Heart right ventricle (tissue), 16 donors: ENCODE results near the gene GSS. TPM values are rescaled to one million over a fixed set of nuclear protein-coding genes. Genes with fewer than 3 reads are reported as not detected.
A peak's percentile ranks its signal among the peaks of the same experiment; 100 is the strongest.

Experiments
- ATAC-seq, 8 donors: fragments of 200-7000 bp; cut with Tn5 transposase; one replicate each; pipeline ENCODE4 v1.9.1; 2020; ENCODE audit warnings: mild to moderate bottlenecking in 8 of 8, moderate library complexity in 8 of 8, moderate number of reproducible peaks in 1 of 8
- DNase-seq, 2 donors: peaks; one replicate each; pipeline ENCODE4 v3.0.0-alpha.2; 2020
- H3K27ac ChIP-seq, 10 donors: fragments of 200-600 bp; sonication (generic) in 2 of 10; one replicate each; pipeline versions ENCODE4 v1.5.0 to v1.8.0; 2020 to 2022; ENCODE audit warnings: mild to moderate bottlenecking in 3 of 10
- H3K27me3 ChIP-seq, 7 donors: fragments of 200-600 bp; one replicate each; pipeline ENCODE4 v1.8.0; 2021 to 2022; ENCODE audit warnings: mild to moderate bottlenecking in 2 of 7
- H3K36me3 ChIP-seq, 9 donors: fragments of 200-600 bp; sonication (generic) in 1 of 9; one replicate each; pipeline versions ENCODE4 v1.5.0 to v1.8.0; 2020 to 2022; ENCODE audit warnings: mild to moderate bottlenecking in 2 of 9
- H3K4me1 ChIP-seq, 9 donors: fragments of 200-600 bp; sonication (generic) in 1 of 9; one replicate each; pipeline versions ENCODE4 v1.5.0 to v1.8.0; 2020 to 2022; ENCODE audit warnings: mild to moderate bottlenecking in 4 of 9
- H3K4me3 ChIP-seq, 10 donors: fragments of 200-600 bp; sonication (generic) in 2 of 10; one replicate each; pipeline versions ENCODE4 v1.5.0 to v1.8.0; 2020 to 2022; ENCODE audit warnings: mild to moderate bottlenecking in 7 of 10, moderate library complexity in 2 of 10
- H3K9me3 ChIP-seq, 11 donors: fragments of 200-600 bp in 10 of 11; sonication (generic) in 2 of 11; one replicate each; pipeline versions ENCODE4 v1.5.0 to v1.8.0; 2013 to 2022; ENCODE audit warnings: mild to moderate bottlenecking in 2 of 11, control low read depth in 1 of 11, moderate library complexity in 1 of 11
- CTCF ChIP-seq, 9 donors: fragments of 200-600 bp; sonication (generic) in 2 of 9; IDR thresholded peaks; one replicate each; pipeline versions ENCODE4 v1.5.0 to v1.8.0; 2021 to 2022; ENCODE audit warnings: antibody characterized with exemption in 9 of 9, mild to moderate bottlenecking in 5 of 9, moderate library complexity in 1 of 9
- WGBS, 2 donors: extraction: QIAGEN DNeasy Blood & Tissue Kit; methylation state at CpG; one replicate each; pipeline ENCODE4 v1.1.7; 2013; ENCODE audit warnings: inconsistent platforms in 1 of 2; 5-methylcytosine and 5-hydroxymethylcytosine counted together
- intact Hi-C, 10 donors: fragments of 100-400 bp; cut with DNase I; formaldehyde crosslinking; loops; one replicate each; pipeline versions ENCODE4 v1.11.1 to v1.14.2; 2022
- microRNA-seq, 2 donors: library from miRNA; unstranded; fragments of <30 nt; microRNA quantifications; one replicate each; pipeline ENCODE4 v1.2.0, GENCODE V29; 2021
- polyA plus RNA-seq, 2 donors: library from polyadenylated mRNA; stranded (reverse); fragments of 200-250 nt; gene quantifications; one replicate each; pipeline ENCODE4 v1.2.3, GENCODE V29; 2013
- total RNA-seq, 10 donors: library from RNA; stranded (reverse); fragmentation: NEBNext Ultra II Directional in 3 of 10; extraction: Animal tissue kit (Norgen Biotek cat#: 25700) in 3 of 10; gene quantifications; one replicate each; pipeline versions ENCODE4 v1.2.1 to v1.2.4, GENCODE V29; 2021 to 2023
- donor health status: Arrhythmogenic right ventricular cardiomyopathy.
- donor health status: ischemic (EF 13 %, LVEDD 7.1; RV severe dilation, severe dysfunction).
- donor health status: healthy with polysubstance abuse.
- donor health status: DM: no; HTN: yes; CAD: no.
- donor health status: DM: no; HTN: no; CAD: no.
- donor health status: ischemic (EF 25% LVEDD 6.9; RV normal size, moderate dysfunction).
- donor health status: ischemic (EF 25% LVEDD 5.7; RV mildly dilated, moderate dysfunction).
- donor health status: healthy.
- donor health status: DM: yes; HTN: yes; CAD: no.
- donor health status: Ischemic cardiomyopathy.
- donor health status: ischemic (EF 35%, LVEDD 5.7; RV mildly dilated, moderate dysfunction).
- donor health status: nonischemic (EF 11% LVEDD 7.7; RV severe dilation, severe dysfunction).
- donor health status: DM: yes; HTN: yes; CAD: no.
- donor health status: PGD.
- donor health status: ischemic (EF 29% LVEDD 5.4; RV normal size, mild dysfunction).
- donor health status: nonischemic (EF 23%, LVEDD 6.1; RV moderate dilation, normal function).

The GSS gene
- total and polyA plus RNA-seq, 12 donors = 20.0 to 60.4 (median 25.9) TPM

- Histone ChIP-seq H3K4me1 (peaks cover 0 to 24% (median 17%) of the 10 kb centered on the region in 9 donors), H3K27me3 (no peaks in the 10 kb centered on the region), H3K4me3 (no peak overlapping the region), H3K36me3 (peaks cover 0 to 34% (median 27%) of the 10 kb centered on the region in 9 donors), H3K9me3 (no peaks in the 10 kb centered on the region), H3K27ac (peak overlapping the region in 1 of 10 donors; percentile 1)
- intact Hi-C loops = no loop called here
- 83 to 86% methylated on average over 6 of the region's 6 CpGs for WGBS, 2 donors
- DNase-seq (no peak), ATAC-seq (no peak)
- TF ChIP-seq CTCF (IDR thresholded peaks at IDR 0.05) = no peak
Observed at GRCh38 chr20:34880215-34880850, 75.3 kb downstream of the GSS start.

Small RNA genes lying within 50 kb of the gene (microRNA-seq; reads per million reads assigned to microRNA genes)
- gene MIR499A = 0 reads per million in 2 donors
- 0 reads per million in 2 donors for gene MIR499B

Other genes with a start within 250 kb of the GSS start
- gene NCOA6, start 130.2 kb downstream of the GSS start, total RNA-seq = 10 to 100 TPM; 15.5 to 19.7 (median 18.0) TPM
- 10 to 100 TPM; 11.6 to 37.5 TPM for gene NCOA6, start 130.2 kb downstream of the GSS start, polyA plus RNA-seq
- gene GGT7, start 83.0 kb downstream of the GSS start, total RNA-seq = 10 to 100 TPM in 9 of 10 donors, 1 to 10 TPM in 1; 8.0 to 27.7 (median 14.9) TPM
- 10 to 100 TPM; 14.6 to 45.4 TPM for gene GGT7, start 83.0 kb downstream of the GSS start, polyA plus RNA-seq
- 100 to 1,000 TPM in 6 of 10 donors, 10 to 100 TPM in 4; 90.2 to 125 (median 104) TPM for gene ACSS2, start 79.2 kb downstream of the GSS start, total RNA-seq
- gene ACSS2, start 79.2 kb downstream of the GSS start, polyA plus RNA-seq = 100 to 1,000 TPM in 1 of 2 donors, 10 to 100 TPM in 1; 65.4 to 213 TPM
- gene MYH7B, start 62 bp upstream of the GSS start, total RNA-seq = 100 to 1,000 TPM; 117 to 318 (median 182) TPM
- gene MYH7B, start 62 bp upstream of the GSS start, polyA plus RNA-seq = 100 to 1,000 TPM in 1 of 2 donors, 10 to 100 TPM in 1; 22.1 to 962 TPM
- gene TRPC4AP, start 137.0 kb upstream of the GSS start, total RNA-seq = 10 to 100 TPM; 32.2 to 46.4 (median 38.5) TPM
- 10 to 100 TPM; 26.2 to 32.7 TPM for gene TRPC4AP, start 137.0 kb upstream of the GSS start, polyA plus RNA-seq
- 10 to 100 TPM in 8 of 10 donors, 1 to 10 TPM in 2; 7.2 to 26.1 (median 11.0) TPM for gene EDEM2, start 191.5 kb upstream of the GSS start, total RNA-seq
- 10 to 100 TPM in 1 of 2 donors, 1 to 10 TPM in 1; 6.4 to 24.0 TPM for gene EDEM2, start 191.5 kb upstream of the GSS start, polyA plus RNA-seq
- 10 to 100 TPM in 3 of 10 donors, 1 to 10 TPM in 7; 3.0 to 21.1 (median 6.8) TPM for gene PROCR, start 216.3 kb upstream of the GSS start, total RNA-seq
- 10 to 100 TPM; 20.5 to 26.7 TPM for gene PROCR, start 216.3 kb upstream of the GSS start, polyA plus RNA-seq